NCI-H2081 (cell line): ENCODE measurements around the gene BZW2.

Experiments used
- DNase-seq, 2 experiments: peaks; one replicate each; lab custom pipeline; 2025; lab: John Stamatoyannopoulos, UW

The BZW2 gene

DNA sequence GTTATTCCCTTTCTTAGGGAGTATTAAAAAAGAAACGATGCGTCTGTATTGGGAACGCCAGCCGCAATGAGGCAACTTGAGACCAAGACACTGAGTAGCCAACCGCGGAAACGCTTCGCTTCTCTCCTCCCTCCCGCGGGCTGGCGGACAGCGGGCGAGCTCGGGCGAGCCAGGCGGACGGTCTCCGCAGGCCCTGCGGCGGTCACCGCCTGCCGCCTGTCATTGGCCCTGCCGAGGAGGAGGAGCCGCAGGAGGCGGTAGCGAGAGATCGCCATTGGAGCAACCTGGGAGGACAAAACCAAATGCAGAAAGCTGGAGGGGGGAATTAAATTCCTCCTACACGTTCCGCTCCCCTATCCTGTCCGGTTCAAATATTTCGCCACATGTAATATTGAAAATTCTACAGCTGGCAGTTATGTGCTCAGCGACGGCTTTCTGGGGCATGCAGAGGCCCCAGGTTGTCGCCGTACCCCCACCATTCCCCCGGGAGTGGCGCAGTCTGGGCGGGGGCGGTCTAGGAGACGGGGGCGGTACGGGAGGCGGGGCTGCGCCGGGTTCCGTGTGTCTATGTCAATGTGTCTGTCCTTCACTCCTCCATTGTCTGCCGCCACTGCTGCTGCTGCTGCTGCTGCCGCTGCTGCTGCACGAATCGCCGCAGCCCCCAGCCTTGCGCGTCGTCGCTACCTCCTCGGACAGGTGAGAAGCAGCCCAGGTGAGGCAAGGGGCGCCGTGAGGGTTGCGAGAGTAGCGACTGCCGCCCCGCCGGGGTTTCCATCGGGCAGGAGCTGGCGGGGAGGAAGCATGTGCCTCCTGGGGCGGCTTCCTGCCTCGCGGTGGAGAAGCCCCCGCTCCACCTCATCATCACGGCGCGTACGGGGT, at the start of gene BZW2, which contains the start of gene ANKMY2:
TSS of gene BZW2 (plus strand) at position 589 of the 879 bp plus-strand sequence. CDS start 19,263 bp downstream, outside the sequence.
TSS of gene ANKMY2 (minus strand) at position 162 of the 879 bp plus-strand sequence. CDS start 181 bp downstream, outside the sequence.
- DNase-seq: peak; percentile 97 to 98

DNA sequence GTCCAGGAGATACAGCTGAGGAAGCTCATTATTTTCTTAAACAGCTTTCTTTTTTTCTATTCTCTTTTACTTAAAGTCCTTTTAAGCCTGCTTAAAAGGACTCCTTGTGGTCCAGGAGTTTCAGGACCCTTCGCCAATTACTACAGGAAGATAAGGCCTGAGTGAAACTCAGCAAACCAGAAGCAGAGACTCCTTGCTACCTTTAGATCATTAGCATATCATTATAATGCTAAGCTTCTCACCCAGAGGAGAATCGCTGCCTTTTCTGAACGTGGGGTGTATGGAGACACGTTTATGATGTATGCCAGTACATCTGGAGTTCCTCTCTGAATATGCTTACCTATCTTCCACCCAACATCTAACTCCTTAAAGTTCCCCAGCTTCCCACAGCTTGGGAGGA, 48.0 kb upstream of the BZW2 start:
- no peak for DNase-seq

DNA sequence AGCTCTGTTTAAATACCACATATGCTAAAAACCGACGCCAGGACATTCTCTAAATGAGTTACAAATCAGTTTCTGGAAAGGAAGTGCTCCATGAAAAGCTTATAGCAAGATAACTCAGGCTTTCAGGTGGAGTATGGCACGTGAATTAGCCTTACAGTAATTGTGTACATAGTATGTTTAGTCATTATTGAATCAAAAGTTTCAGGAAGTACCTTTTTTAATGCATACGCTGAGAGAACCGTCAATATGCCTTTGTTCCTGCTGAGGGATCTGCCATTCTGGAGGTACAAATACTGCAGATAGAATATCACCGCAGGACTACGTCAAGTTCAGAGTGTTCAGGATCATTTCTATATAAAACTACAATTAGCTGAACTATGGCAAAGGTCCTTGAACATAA, 46.1 kb upstream of the BZW2 start:
- peak in 1 of 2 experiments; percentile 72 for DNase-seq

DNA sequence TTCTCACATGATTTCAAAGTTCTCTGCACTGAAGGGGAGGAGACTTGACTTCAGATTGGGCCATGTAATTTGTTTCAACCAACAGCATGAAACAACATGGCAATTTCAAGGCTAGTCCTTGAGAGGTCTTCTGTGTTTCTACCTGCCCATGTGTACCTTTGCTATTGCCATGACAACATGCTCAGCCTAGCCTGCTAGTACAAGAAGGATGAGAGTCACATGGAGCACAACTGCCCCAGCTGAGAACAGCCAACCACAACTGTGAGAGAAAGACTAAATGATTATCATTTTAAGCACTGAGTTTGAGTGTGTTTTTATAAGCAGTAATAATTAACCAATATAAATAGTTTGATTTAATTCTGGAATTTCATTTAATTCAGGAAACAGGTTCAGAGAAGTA, 42.3 kb upstream of the BZW2 start:
- no peak for DNase-seq

DNA sequence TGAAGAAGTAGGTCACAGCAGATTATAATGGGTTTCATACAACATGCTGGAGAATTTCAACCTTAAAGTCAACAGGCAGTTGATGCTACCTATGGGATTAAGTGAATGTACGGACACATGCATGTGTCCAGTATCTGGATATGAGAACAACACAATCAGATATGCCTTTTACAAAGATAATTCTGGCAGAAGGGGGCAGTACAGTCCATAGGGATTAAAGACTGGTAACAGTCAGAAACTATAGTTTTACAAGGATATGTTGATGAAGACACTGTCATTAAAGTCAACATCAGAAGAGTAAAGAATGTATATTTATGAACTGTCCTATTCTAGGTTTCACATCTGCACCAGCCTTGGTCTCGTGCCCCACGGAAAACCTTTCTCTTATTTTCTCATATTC, 41.9 kb upstream of the BZW2 start:
- no peak for DNase-seq

DNA sequence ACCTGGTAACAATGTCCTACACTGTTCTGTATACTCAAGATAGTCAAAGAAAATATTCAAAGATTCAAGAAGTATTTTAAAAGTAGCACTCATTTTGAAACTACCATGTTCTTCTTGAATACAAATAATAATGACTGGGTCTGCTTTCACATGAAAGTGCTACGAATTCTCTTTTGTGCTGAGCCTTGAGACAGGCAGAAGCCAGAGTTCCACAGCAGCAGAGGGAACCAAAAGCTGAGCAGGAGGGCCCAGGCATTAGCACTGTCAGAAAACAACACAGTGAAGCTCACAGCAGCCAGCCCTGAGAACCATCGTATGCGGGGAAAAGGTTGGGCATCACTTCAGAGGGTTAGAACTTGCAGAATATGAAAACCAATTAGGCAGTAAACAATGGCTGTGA, 39.3 kb upstream of the BZW2 start:
- DNase-seq: no peak

DNA sequence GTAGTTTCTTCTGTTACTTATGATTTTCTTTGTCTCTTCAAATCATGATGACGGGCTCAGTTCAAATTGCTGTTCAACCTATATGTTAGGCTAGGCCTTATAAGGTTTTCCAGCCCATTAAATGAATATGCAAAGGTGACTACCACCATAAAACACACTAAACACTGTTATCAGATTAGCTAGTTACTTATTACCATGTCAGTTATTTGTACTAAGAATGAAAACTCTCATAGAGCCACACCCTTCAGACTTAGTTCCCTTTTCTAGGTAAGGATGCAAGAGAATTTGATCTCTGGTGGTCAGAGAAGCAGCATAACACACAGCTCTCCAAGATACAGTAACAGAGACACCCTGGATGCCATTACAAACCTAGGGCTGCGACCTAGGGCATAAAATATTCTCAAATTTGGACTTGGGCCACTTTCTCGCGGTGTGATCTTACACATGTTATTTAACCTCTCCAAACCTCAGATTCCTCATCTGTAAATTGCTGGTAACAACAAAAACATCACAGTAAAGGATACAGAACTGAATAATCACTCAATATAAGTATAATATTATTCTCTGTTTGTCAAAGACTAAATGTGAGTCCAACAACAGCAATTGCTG, 36.0 kb upstream of the BZW2 start:
- no peak for DNase-seq

DNA sequence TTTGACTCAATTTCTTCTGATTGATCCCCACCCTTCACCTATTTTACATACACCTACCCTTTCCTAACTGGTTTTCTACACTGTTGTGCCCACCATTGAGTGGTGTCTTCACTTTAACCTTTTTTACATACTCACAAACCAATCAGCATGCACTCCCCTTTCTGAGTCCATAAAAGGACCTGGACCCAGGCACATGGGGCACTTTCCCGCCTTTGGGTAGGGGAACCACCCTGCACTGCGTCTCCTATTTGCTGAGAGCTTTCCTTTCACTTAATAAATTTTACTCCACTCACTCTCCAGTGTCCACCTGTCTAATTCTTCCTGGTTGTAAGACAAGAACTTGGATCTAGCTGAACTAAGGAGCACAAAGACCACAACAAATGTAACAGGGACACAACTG, 34.3 kb upstream of the BZW2 start:
- no peak for DNase-seq

DNA sequence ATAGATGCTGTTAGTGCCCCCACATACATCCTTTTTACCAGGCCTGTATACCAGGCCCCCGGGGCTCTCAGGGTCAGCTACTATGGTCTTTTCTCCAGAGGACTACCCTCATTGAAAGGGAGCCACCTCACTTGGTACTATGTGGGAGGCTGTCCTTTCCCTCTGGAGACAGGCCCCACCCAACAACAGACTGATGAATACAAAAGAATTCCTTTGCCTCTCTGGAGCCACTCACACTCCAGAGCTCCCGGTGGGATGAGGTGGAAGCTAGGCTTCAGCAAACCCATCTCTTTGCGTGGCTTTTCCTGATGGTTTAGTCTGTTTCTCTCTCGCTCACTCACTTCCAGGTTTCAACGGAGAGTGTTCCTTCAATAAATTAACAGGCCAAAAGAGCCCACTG, 30.8 kb upstream of the BZW2 start:
- DNase-seq: no peak

DNA sequence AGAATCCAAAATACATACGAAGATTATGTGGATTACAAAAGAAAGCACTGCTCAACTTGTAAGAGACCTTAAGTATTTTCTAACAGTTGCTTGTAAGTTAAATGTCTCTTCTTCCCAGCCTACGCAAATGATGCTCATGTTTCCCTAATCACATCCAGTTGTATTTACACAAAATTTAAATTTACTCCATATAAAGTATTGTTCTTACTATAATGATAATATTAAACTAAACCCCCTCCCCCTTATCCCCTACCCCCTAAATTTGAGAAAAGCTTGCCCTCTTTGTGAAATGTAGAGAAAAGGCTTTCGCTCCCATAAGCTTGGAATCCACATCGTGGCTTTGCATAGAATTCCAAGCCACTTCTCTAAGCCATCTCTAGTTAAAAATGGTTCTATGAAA, 29.9 kb upstream of the BZW2 start:
- no peak for DNase-seq

DNA sequence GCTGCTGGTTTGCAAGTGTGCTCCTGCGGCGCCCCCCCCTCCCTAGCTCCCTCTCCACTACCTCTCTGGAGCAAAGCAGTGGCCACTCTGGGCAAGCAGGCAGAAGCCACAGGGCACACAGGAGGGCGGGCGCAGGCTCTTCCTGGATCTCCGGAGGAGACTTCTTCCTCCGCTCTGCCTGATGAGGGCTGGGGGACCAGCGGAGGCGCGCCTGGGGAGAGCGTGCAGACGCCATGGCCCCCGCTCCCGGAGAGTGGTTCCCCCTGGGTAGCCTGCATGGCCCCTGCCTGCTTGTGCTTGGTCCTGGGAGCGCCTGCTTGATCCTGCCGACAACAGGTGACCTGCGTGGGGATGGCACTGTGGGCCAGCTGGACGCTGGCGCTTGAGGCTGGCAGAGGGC, 29.4 kb upstream of the BZW2 start:
- no peak for DNase-seq

DNA sequence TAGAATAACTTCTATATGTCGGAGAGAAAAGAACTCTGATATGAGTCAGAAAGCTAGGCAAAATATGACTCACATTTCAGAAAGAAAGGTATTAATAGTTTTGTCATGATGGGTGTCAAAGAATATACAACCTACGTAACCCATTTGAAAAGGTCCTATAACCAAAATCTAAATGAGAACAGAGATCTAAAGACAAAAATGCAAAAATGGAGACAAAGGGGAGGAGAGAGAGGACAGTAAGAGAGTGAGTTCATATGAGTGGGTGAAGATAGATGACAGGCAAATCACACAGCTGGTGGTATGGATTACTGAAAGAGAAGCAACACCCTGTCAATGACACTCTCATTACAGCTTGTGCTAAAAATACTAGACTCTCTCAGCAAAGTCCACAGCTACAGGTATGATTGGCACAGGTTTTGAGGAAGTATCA, 26.0 kb upstream of the BZW2 start:
- no peak for DNase-seq

DNA sequence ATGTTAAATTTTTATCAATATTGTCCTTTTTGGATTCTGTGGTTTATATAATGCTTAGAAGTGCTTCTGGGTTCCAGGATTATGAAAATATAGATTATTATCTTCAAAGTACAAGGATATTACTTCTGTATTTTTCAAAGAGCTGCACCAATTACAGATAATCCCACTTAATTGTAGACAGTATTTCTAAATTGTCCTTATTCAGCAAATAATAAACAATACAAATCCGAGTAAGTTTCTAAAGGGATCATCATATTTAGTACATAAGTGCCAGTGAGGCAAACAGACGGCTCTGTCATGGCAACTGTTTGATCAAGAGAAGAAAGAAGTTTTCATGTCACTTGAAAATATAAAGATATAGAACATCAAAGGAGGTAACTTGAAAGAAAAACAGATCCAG, 19.6 kb upstream of the BZW2 start:
- DNase-seq: no peak

DNA sequence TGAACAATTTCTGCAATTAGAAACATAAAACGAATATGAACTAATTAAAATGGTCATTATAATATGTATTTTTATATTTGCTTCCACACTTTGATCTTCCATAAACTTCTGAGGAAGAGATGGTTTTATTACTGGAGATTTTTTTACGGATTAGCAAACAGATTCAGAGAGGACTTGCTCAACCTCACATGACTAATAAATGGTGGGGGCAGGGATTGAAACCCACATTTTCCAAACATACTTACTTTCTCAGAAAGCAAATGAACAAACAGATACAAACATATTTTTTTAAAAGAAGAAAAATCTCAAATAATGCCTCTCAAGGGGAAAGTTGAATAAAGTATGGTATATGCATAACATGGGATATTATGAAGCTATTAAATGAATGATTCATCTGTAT, 18.7 kb upstream of the BZW2 start:
- no peak for DNase-seq

DNA sequence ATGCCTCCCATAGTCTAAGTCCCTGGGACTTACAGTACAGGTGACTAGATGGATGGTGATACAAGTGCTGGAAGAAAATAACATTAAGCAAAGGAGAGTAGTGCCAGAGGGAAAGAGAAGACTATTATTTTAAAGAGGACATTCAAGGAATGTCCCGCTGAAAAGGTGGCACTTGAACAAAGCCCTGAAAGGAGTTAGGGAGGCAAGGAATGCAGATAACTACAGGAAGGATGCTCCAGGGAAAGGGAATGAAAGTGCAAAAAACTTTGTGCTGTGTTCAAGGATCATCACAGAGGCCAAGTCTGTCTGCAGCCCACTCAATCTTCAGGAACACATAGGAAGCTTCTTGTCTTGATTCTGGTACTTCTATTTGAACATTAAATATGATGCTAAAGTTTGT, 15.3 kb upstream of the BZW2 start:
- no peak for DNase-seq

DNA sequence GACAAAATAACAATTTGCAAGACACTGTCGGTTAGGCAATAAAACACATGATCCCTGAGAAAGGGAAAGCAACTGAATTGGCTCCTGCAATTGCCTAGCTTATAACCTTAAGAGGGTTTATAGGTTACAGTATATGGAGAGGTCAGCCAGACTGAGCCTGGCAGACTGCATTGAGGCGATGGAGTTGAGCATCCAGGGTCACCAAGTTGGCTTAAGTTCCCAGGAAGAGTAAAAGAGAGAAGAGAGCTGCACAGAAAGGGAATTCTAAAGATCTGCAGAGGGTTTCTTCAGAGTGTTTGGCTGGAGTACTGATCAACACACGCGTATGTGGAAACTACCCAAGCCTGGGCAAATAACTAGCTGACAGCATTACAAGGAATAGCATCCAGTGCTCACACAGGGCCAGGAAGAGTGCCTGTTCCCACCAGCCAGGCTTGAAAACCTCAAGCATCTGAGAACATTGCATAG, 11.7 kb upstream of the BZW2 start:
- no peak for DNase-seq

DNA sequence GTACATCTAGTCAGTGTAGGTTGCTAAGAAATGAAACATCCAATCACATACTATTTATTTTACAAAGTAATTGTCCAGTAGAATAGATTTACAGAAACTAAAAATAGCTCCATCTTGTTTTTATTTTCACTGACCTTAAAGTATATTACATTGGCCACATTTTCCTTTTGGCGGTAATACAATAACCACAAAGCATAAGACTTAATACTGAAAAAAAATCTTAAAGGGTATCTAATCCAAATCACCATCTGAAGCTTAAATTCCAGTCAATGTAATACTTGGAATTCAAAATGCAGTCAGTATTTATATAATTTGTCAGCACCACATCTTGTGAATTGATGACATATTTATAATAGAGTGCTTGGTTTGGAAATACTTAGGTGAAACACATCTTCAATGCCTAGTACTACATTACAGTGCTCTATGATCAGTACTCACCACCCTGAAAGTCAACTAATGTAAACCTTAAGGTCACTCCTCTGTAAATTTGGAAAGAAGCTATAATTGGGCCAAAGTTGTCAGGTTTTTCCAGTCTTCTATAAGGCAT, 9.4 kb upstream of the BZW2 start:
- DNase-seq: no peak

DNA sequence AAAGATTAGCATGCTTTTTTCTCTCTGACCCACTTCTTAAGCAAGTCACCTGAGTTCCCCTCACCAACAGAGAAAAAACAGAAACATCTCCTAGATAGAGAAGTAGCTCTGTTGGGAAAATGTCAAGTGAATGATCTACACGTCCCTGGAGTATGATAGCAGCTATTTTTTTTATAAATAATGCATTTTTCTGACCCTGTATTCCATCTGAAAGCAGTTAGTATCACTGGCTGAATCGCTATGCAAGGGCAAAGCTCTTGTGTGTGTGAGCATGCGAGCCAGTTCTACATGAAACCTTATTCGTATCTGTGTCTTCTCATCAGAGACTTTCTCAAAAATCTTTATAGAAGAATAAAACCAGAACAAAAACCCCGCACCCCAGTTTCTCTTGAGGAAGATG, 8.6 kb upstream of the BZW2 start:
- DNase-seq: no peak

DNA sequence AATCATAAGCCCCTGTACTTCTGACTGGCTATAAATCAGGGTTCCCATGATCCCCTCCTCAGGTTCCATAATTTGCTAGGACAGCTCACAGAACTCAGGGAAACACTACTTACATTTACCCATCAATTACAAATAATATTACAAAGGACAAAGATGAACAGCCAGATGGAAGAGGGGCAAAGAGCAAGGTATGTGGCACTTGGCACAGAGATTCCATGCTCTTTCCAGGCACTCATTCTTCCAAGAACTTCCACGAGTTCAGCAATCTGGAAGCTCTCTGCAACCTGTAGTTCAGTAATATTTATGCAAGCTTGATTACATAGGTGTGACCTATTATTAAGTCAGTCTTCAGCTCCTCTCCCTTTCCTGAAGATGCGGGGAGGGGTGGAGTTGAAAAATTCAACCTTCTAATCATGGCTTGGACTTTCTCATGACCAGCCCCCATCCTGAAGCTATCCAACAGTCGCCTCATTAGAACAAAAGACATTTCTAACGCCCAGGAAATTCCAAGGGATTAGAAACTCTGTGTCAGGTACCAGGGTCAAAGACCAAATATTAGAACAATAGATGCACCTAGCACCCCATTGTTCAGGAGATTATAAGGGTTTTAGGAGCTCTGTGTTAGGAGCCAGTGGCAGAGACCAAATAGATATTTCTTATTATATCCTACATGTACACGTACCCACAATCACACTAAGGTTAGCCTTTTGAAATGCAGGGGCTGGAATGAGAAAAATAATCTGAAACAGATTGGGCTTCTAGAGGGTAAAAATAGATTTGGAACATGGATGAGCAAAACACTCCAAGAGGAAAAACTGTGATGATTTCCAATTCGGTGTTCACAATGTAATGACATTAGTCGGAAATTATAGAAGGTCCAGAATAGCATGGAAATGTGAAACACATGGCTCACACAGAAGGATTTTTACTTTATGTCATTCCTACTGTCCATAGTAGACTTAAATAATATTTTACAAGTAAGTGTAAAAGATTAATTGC, 7.4 kb upstream of the BZW2 start:
- no peak for DNase-seq

DNA sequence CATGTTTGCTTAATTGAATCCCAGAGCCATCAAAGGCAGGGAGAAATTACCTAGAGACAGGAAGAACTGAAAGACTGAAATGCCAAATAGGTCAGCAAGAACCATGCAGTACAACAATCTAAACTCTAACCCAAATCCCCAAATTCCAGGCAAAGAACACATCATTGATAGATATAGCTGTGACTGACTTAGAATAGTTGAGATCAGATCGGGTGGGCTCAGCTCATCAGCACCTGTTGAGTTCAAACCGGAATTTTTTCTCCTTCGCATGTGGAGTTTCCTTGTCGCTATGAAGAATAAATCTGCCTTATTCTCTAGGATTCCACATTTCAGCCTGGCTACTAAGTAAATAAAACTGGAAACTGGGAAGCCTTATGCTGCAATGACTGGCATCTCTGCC, 1.8 kb upstream of the BZW2 start:
- DNase-seq: no peak

DNA sequence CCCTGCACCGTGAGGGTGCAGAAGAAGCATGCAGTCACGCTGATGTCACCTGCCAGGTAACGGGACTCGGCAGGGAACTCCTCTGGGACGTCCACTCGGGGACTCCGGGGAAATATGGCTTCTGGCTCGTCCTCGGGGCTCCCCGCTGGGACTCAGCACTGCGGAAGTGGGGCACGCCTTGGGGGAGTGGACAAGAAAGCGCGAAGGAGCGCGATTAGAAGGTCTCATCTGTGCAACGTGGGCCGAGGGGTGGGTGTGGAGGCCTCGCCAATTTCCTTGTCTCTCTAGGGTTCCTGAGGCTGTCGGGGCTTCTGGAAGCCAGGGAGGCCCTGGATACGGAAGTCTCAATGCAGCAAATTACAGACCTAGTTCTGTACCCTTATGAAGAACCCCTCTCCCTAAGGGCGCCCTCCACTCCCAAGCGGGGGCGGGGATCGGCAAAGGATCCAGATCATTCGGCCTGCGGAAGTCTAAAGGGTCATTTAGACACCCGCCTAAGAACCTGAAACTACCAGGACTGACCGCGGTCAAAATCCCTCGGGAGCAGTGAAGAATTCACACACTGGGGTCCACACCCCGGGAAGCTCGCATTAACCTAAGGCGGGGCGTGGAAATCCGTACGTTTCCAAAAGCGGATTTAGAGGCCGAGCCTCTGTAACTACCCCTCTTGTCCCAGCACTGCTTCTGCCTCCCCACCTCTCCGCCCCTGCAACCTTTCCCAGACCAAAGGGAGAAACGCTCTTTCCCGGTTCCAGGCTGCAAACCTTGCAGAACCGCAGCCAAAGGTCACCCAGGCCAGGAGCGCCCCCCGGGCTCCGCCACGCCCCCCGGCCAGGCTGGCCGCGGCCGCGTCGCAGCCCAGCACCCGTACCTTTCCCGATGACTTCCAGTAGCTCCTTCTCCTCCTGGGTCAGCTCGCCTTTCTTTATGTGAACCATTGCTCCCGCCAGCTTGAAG, 1.1 kb upstream of the BZW2 start:
- peak; percentile 41 to 42 for DNase-seq
